Hair follicular keratinocyte (primary cell): Measurements from ENCODE around the gene CLNK. TPM values are rescaled to one million over a fixed set of nuclear protein-coding genes. Genes with fewer than 3 reads are reported as not detected.

Source experiments
- total RNA-seq: library from RNA; depleted of rRNA; stranded (reverse); fragments of >200 nt; gene quantifications from 2 replicates; pipeline ENCODE4 v1.2.3, GENCODE V29; 2015

CLNK gene, protein sequence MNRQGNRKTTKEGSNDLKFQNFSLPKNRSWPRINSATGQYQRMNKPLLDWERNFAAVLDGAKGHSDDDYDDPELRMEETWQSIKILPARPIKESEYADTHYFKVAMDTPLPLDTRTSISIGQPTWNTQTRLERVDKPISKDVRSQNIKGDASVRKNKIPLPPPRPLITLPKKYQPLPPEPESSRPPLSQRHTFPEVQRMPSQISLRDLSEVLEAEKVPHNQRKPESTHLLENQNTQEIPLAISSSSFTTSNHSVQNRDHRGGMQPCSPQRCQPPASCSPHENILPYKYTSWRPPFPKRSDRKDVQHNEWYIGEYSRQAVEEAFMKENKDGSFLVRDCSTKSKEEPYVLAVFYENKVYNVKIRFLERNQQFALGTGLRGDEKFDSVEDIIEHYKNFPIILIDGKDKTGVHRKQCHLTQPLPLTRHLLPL
- not detected in 2 replicates for total RNA-seq

DNA sequence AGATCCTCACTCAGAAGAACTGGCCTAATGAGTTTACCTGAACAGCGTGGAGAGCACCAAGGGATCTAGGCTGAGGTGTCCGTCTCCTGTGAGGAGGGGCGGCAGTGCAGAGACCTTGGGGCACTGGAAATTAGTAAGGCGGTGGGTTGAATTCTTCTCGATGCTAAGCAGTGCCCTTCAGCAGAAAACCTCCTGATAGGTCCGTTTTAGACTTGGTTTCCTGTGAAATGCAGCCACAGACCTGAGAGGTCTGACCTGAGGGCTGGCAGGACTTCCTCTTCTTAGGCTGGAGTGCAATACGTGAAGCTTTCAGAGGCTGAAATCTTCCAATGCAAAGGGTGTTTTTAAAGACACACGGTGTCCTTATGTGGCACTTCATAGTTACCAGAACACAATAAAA lies at the start of gene CLNK:
TSS of gene CLNK (minus strand) at position 138 of the 400 bp plus-strand sequence. CDS start 16,899 bp downstream, outside the sequence.

DNA sequence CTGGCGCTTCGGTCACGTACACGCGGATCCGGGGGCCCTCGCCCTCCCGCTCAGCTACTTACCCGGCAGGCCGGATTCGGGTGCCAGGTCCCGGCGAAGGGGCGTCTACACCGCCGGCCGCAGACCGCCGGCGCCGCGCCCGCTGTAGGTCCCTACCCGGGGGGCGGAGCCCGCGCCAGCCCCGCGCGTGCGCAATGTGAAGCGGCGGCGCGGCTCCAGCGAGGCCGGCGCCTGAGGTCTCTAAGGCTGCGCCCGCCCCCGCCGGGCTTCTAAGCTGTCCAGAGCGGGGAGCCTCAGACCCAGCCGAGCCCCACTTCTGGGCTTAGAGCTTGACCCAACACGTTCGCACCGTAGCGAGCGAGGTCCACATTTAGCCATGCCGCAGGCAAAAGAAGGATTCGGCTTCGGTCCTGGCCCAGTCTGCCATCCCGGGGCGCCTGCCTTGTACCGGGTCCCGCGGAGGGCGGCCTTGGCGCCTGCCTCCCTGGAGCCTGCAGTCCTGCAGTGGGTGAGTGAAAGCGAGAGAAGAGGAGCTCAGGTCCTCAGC lies 227.2 kb downstream of the CLNK start, which contains the start of gene ZNF518B:
TSS of gene ZNF518B (minus strand) at position 172 of the 547 bp plus-strand sequence. CDS start 11,098 bp downstream, outside the sequence.

Other genes with a start within 250 kb of the CLNK start
- gene ZNF518B, start 227.3 kb downstream of the CLNK start, total RNA-seq, result 10.2 and 12.8 TPM in 2 replicates